Lower leg skin (tissue), 3 donors: Measurements from ENCODE around the gene MYOC.

Experiments
- POLR2A ChIP-seq, 2 donors: fragments of 450-650 bp; IDR thresholded peaks; one replicate each; pipeline ENCODE4 v1.6.1; 2016 to 2017; ENCODE audit warnings: antibody characterized with exemption in 2 of 2, mild to moderate bottlenecking in 1 of 2, moderate library complexity in 1 of 2
- TF ChIP-seq, protein P1 (sequence below), 3 donors: fragments of 450-650 bp; IDR thresholded peaks; one replicate each; pipeline ENCODE4 v1.5.1; 2016; ENCODE audit warnings: antibody characterized with exemption in 3 of 3, mild to moderate bottlenecking in 3 of 3, moderate library complexity in 2 of 3

GRCh38 chr1:171663854-171664575, 11.5 kb upstream of the MYOC start:
- TF ChIP-seq, protein P1, sequence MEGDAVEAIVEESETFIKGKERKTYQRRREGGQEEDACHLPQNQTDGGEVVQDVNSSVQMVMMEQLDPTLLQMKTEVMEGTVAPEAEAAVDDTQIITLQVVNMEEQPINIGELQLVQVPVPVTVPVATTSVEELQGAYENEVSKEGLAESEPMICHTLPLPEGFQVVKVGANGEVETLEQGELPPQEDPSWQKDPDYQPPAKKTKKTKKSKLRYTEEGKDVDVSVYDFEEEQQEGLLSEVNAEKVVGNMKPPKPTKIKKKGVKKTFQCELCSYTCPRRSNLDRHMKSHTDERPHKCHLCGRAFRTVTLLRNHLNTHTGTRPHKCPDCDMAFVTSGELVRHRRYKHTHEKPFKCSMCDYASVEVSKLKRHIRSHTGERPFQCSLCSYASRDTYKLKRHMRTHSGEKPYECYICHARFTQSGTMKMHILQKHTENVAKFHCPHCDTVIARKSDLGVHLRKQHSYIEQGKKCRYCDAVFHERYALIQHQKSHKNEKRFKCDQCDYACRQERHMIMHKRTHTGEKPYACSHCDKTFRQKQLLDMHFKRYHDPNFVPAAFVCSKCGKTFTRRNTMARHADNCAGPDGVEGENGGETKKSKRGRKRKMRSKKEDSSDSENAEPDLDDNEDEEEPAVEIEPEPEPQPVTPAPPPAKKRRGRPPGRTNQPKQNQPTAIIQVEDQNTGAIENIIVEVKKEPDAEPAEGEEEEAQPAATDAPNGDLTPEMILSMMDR (IDR thresholded peaks at IDR 0.05) = no peak
- TF ChIP-seq POLR2A (IDR thresholded peaks at IDR 0.05) = no peak
